ENCODE data around the gene GPR107. TPM values are rescaled to one million over a fixed set of nuclear protein-coding genes. Genes with fewer than 3 reads are reported as not detected.

The GPR107 gene
- total RNA-seq, 2 experiments from 2014 or later, result 18.2 to 19.0 TPM

- Mint-ChIP-seq H3K27ac (no peak overlapping the region), H3K27me3 (no peaks in the 10 kb centered on the region), H3K4me1 (ENCODE audit: low read depth) (peaks cover 15% of the 10 kb centered on the region), H3K36me3 (ENCODE audit: low read depth) (no peaks in the 10 kb centered on the region), H3K9me3 (no peaks in the 10 kb centered on the region), H3K4me3 (no peak overlapping the region)
- ATAC-seq, result no peak
- intact Hi-C loops (cut with micrococcal nuclease), result no loop called here
- TF ChIP-seq, protein P1, sequence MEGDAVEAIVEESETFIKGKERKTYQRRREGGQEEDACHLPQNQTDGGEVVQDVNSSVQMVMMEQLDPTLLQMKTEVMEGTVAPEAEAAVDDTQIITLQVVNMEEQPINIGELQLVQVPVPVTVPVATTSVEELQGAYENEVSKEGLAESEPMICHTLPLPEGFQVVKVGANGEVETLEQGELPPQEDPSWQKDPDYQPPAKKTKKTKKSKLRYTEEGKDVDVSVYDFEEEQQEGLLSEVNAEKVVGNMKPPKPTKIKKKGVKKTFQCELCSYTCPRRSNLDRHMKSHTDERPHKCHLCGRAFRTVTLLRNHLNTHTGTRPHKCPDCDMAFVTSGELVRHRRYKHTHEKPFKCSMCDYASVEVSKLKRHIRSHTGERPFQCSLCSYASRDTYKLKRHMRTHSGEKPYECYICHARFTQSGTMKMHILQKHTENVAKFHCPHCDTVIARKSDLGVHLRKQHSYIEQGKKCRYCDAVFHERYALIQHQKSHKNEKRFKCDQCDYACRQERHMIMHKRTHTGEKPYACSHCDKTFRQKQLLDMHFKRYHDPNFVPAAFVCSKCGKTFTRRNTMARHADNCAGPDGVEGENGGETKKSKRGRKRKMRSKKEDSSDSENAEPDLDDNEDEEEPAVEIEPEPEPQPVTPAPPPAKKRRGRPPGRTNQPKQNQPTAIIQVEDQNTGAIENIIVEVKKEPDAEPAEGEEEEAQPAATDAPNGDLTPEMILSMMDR (IDR thresholded peaks at IDR 0.05), result no peak
- POLR2A ChIA-PET, result no interaction called here
- CTCF ChIA-PET, result no interaction called here
- DNase-seq, result no peak
Measured at GRCh38 chr9:130165579-130165978, 111.9 kb downstream of the GPR107 start.

GRCh38 chr9:130166399-130166798 is 112.7 kb downstream of the GPR107 start:
- Mint-ChIP-seq H3K4me3 (no peak overlapping the region), H3K27ac (no peak overlapping the region), H3K36me3 (ENCODE audit: low read depth) (no peaks in the 10 kb centered on the region), H3K9me3 (no peaks in the 10 kb centered on the region), H3K4me1 (ENCODE audit: low read depth) (peaks cover 15% of the 10 kb centered on the region), H3K27me3 (peaks cover 3% of the 10 kb centered on the region)
- TF ChIP-seq, protein P1 (IDR thresholded peaks at IDR 0.05), result no peak
- DNase-seq, result no peak
- ChIA-PET POLR2A (no interaction called here), CTCF (no interaction called here)
- ATAC-seq, result no peak
- intact Hi-C loops (cut with micrococcal nuclease), result no loop called here

DNA sequence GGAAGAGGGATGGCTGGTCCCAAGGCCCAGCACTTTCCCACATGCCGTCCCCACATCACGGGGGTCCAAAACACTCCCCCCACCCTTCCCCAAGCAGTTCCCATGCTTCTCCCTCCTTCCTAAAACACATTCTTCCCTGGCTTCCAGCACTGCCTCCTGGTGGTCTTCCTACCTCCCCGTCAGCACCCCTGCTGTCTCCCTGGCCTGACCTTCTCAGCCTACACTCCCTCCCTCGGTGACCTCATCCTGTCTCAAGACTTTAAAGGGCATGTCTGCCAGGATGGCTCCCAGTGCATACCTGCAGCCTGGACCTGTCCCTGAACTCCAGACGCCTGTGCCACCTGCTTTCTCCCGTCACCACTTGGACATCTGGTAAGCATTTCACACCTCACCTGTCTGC is 114.2 kb downstream of the GPR107 start:
- ATAC-seq (no peak), DNase-seq (no peak)
- Mint-ChIP-seq H3K36me3 (ENCODE audit: low read depth) (no peaks in the 10 kb centered on the region), H3K9me3 (no peaks in the 10 kb centered on the region), H3K4me3 (no peak overlapping the region), H3K4me1 (ENCODE audit: low read depth) (peaks cover 15% of the 10 kb centered on the region), H3K27me3 (peaks cover 3% of the 10 kb centered on the region), H3K27ac (no peak overlapping the region)
- TF ChIP-seq, protein P1 (IDR thresholded peaks at IDR 0.05), result no peak
- intact Hi-C loops (cut with micrococcal nuclease), result no loop called here
- POLR2A ChIA-PET, result no interaction called here
- CTCF ChIA-PET, result interaction anchor here (1.4 kb wide), 1 partner anchor 23 kb away, joined by 3 read pairs; no protein-coding TSS in a partner anchor

GRCh38 chr9:130171226-130172148 is 117.8 kb downstream of the GPR107 start:
- Mint-ChIP-seq H3K9me3 (no peaks in the 10 kb centered on the region), H3K27ac (no peak overlapping the region), H3K4me3 (peak overlapping the region; percentile 49), H3K36me3 (ENCODE audit: low read depth) (no peaks in the 10 kb centered on the region), H3K27me3 (peaks cover 16% of the 10 kb centered on the region), H3K4me1 (ENCODE audit: low read depth) (peaks cover 17% of the 10 kb centered on the region)
- ATAC-seq, result no peak
- intact Hi-C loops (cut with micrococcal nuclease), result no loop called here
- CTCF ChIA-PET, result interaction anchor here (5.6 kb wide), 1 partner anchor 64 kb away, joined by 25 read pairs; no protein-coding TSS in a partner anchor
- TF ChIP-seq, protein P1 (IDR thresholded peaks at IDR 0.05), result no peak
- POLR2A ChIA-PET, result interaction anchor here (0.6 to 0.9 kb wide), 3 partner anchors 9 to 288 kb away, joined by 3 to 4 read pairs (median 4); no protein-coding TSS in a partner anchor
- no peak for DNase-seq

All from activated CD8-positive, alpha-beta T cell treated with anti-CD3 and anti-CD28 coated beads for 36 hours (primary cell).